PC-3 (cell line): ENCODE measurements around the gene NFXL1. TPM values are rescaled to one million over a fixed set of nuclear protein-coding genes. Genes with fewer than 3 reads are reported as not detected.

Experiments
- ATAC-seq: fragments of 200-7000 bp; cut with Tn5 transposase; 2 replicates; pipeline ENCODE4 v1.9.1; 2020; ENCODE audit warnings: mild to moderate bottlenecking, moderate library complexity
- BruUV-seq: library from RNA; stranded (reverse); fragments of 400-500 nt; replicated peaks from 2 replicates; lab custom pipeline; 2021; lab: Mats Ljungman, UMichigan
- CTCF ChIA-PET: fragments of 300-600 bp; sonication (Branson Sonifier 250); formaldehyde crosslinking; loops from one replicate; lab custom pipeline; 2022; ENCODE audit warnings: antibody characterized with exemption; lab: Charles Lee
- POLR2A ChIA-PET: fragments of 300-600 bp; sonication (Branson Sonifier 250); formaldehyde crosslinking; loops from one replicate; lab custom pipeline; 2022; ENCODE audit warnings: antibody characterized with exemption; ENCODE audit not compliant: unreplicated experiment; lab: Charles Lee
- DNase-seq: peaks from one replicate; pipeline ENCODE4 v3.0.0-alpha.2; 2015
- H2AFZ ChIP-seq: fragments of 300-600 bp; sonication (generic); 2 replicates; pipeline ENCODE4 v1.6.0; 2016; ENCODE audit warnings: antibody characterized with exemption, low read length
- H3F3A ChIP-seq: fragments of 300-600 bp; sonication (generic); one replicate; pipeline ENCODE4 v1.6.0; 2017; ENCODE audit warnings: antibody characterized with exemption, low read length, control low read depth, mild to moderate bottlenecking; ENCODE audit not compliant: unreplicated experiment
- H3K27ac ChIP-seq: fragments of 300-600 bp; sonication (generic); 2 replicates; pipeline ENCODE4 v1.5.1; 2016; ENCODE audit warnings: mild to moderate bottlenecking, low read length
- H3K27me3 ChIP-seq: fragments of 300-600 bp; sonication (generic); 2 replicates; pipeline ENCODE4 v1.6.1; 2016; ENCODE audit warnings: low read length, mixed read lengths
- H3K36me3 ChIP-seq: fragments of 300-600 bp; sonication (generic); 2 replicates; pipeline ENCODE4 v1.6.1; 2016; ENCODE audit warnings: low read depth, mixed run types, low read length, mixed read lengths
- H3K4me1 ChIP-seq: fragments of 300-600 bp; sonication (generic); 2 replicates; pipeline ENCODE4 v1.5.1; 2016; ENCODE audit warnings: low read length; ENCODE audit not compliant: insufficient read depth
- H3K4me2 ChIP-seq: fragments of 300-600 bp; sonication (generic); 2 replicates; pipeline ENCODE4 v1.6.0; 2016; ENCODE audit warnings: low read length
- H3K4me3 ChIP-seq: fragments of 300-600 bp; sonication (generic); 2 replicates; pipeline ENCODE4 v1.5.1; 2016; ENCODE audit warnings: mild to moderate bottlenecking, low read length, mixed read lengths
- H3K79me2 ChIP-seq: fragments of 300-600 bp; sonication (generic); 2 replicates; pipeline ENCODE4 v1.6.1; 2017; ENCODE audit warnings: low read length, mixed read lengths
- H3K9ac ChIP-seq: fragments of 300-600 bp; sonication (generic); 2 replicates; pipeline ENCODE4 v1.6.0; 2016; ENCODE audit warnings: mild to moderate bottlenecking, low read length
- H3K9me2 ChIP-seq: fragments of 300-600 bp; sonication (generic); replicated peaks from 2 replicates; pipeline ENCODE4 v1.6.1; 2016; ENCODE audit warnings: mixed run types, low read length, mixed read lengths
- H3K9me3 ChIP-seq: fragments of 300-600 bp; sonication (generic); 2 replicates; pipeline ENCODE4 v1.6.1; 2016; ENCODE audit warnings: low read length, mixed read lengths
- H4K20me1 ChIP-seq: fragments of 300-600 bp; sonication (generic); 2 replicates; pipeline ENCODE4 v1.6.1; 2016; ENCODE audit warnings: low read length, mixed read lengths
- CTCF ChIP-seq: fragments of 300-600 bp; sonication (generic); conservative IDR thresholded peaks from 2 replicates; pipeline ENCODE4 v1.5.1; 2017; ENCODE audit warnings: antibody characterized with exemption, low read depth, mild to moderate bottlenecking, low read length
- EZH2 ChIP-seq: fragments of 300-600 bp; sonication (generic); IDR thresholded peaks from one replicate; pipeline ENCODE4 v1.6.1; 2017; ENCODE audit warnings: antibody characterized with exemption, mild to moderate bottlenecking, low read length; ENCODE audit not compliant: unreplicated experiment
- EZH2phosphoT487 ChIP-seq: fragments of 300-600 bp; sonication (generic); IDR thresholded peaks from 2 replicates; pipeline ENCODE4 v1.6.1; 2018; ENCODE audit warnings: mild to moderate bottlenecking, antibody characterized with exemption, low read length, borderline replicate concordance
- intact Hi-C: fragments of 100-400 bp; cut with micrococcal nuclease; formaldehyde crosslinking; loops from 2 replicates; pipeline ENCODE4 v1.9.0; 2023
- total RNA-seq: library from RNA; depleted of rRNA; stranded (reverse); fragments of >200 nt; gene quantifications from 2 replicates; pipeline ENCODE4 v1.2.3, GENCODE V29; 2014

NFXL1 gene
- total RNA-seq, 1 experiment from 2014 or later: 14.7 TPM

- Histone ChIP-seq H3K4me1 (no peaks in the 10 kb centered on the region), H3K9ac (no peak overlapping the region), H3K79me2 (no peaks in the 10 kb centered on the region), H3K36me3 (peaks cover 66% of the 10 kb centered on the region), H3K4me2 (no peak overlapping the region), H2AFZ (no peak overlapping the region), H3F3A (no peaks in the 10 kb centered on the region), H3K27ac (no peak overlapping the region), H3K9me2 (no peaks in the 10 kb centered on the region), H4K20me1 (no peaks in the 10 kb centered on the region), H3K4me3 (no peak overlapping the region), H3K9me3 (no peaks in the 10 kb centered on the region), H3K27me3 (no peaks in the 10 kb centered on the region)
- intact Hi-C loops: no loop called here
- ChIA-PET CTCF (no interaction called here), POLR2A (no interaction called here)
- DNase-seq (no peak), ATAC-seq (no peak)
- BruUV-seq: no TSS peak
- TF ChIP-seq EZH2 (no peak), CTCF (no peak), EZH2phosphoT487 (no peak)
Measured at GRCh38 chr4:47876784-47877546, 37.4 kb downstream of the NFXL1 start.

GRCh38 chr4:47876310-47876709, 38.1 kb downstream of the NFXL1 start:
- Histone ChIP-seq H3K79me2 (no peaks in the 10 kb centered on the region), H4K20me1 (no peaks in the 10 kb centered on the region), H3K9me2 (no peaks in the 10 kb centered on the region), H3K4me1 (no peaks in the 10 kb centered on the region), H3F3A (no peaks in the 10 kb centered on the region), H3K9ac (no peak overlapping the region), H3K36me3 (peaks cover 63% of the 10 kb centered on the region), H3K4me2 (no peak overlapping the region), H3K9me3 (no peaks in the 10 kb centered on the region), H3K27me3 (no peaks in the 10 kb centered on the region), H3K27ac (no peak overlapping the region), H2AFZ (no peak overlapping the region), H3K4me3 (no peak overlapping the region)
- intact Hi-C loops: no loop called here
- DNase-seq: no peak
- TF ChIP-seq EZH2 (no peak), EZH2phosphoT487 (no peak), CTCF (no peak)
- CTCF ChIA-PET: no interaction called here
- POLR2A ChIA-PET: no interaction called here
- ATAC-seq: no peak
- no TSS peak for BruUV-seq

GRCh38 chr4:47873877-47874541, 40.4 kb downstream of the NFXL1 start:
- no peaks in the 10 kb centered on the region for H3K27me3 ChIP-seq
- H3K9me3 ChIP-seq: no peaks in the 10 kb centered on the region
- H3K4me1 ChIP-seq: no peaks in the 10 kb centered on the region
- no TSS peak for BruUV-seq
- intact Hi-C loops: no loop called here
- H3F3A ChIP-seq: no peaks in the 10 kb centered on the region
- DNase-seq: no peak
- H3K4me2 ChIP-seq: no peak overlapping the region
- no peak for ATAC-seq
- no peak overlapping the region for H3K4me3 ChIP-seq
- ChIA-PET CTCF (no interaction called here), POLR2A (no interaction called here)
- H3K79me2 ChIP-seq: no peaks in the 10 kb centered on the region
- no peak overlapping the region for H3K27ac ChIP-seq
- no peaks in the 10 kb centered on the region for H3K9me2 ChIP-seq
- TF ChIP-seq EZH2 (no peak), EZH2phosphoT487 (no peak), CTCF (no peak)
- H2AFZ ChIP-seq: no peak overlapping the region
- H4K20me1 ChIP-seq: no peaks in the 10 kb centered on the region
- H3K9ac ChIP-seq: no peak overlapping the region
- peaks cover 58% of the 10 kb centered on the region for H3K36me3 ChIP-seq
